Suprapubic skin (tissue), 4 donors: ENCODE data around the gene CHN2.

ENCODE experiments used
- POLR2A ChIP-seq, 2 donors: fragments of 450-650 bp; IDR thresholded peaks; one replicate each; pipeline ENCODE4 v1.6.1; 2017; ENCODE audit warnings: antibody characterized with exemption in 2 of 2, mild to moderate bottlenecking in 2 of 2, moderate library complexity in 2 of 2
- POLR2AphosphoS5 ChIP-seq, 3 donors: sonication (generic); formaldehyde crosslinking; IDR thresholded peaks; one replicate each; pipeline ENCODE4 v1.6.1; 2017; ENCODE audit warnings: antibody characterized with exemption in 3 of 3
- TF ChIP-seq, protein P1 (sequence below), 2 donors: fragments of 200-600 bp in 1 of 2; fragments of 450-650 bp in 1 of 2; sonication (generic) in 1 of 2; IDR thresholded peaks; one replicate each; pipeline ENCODE4 v1.5.1; 2016 to 2019; ENCODE audit warnings: antibody characterized with exemption in 2 of 2, mild to moderate bottlenecking in 1 of 2, moderate library complexity in 1 of 2

DNA sequence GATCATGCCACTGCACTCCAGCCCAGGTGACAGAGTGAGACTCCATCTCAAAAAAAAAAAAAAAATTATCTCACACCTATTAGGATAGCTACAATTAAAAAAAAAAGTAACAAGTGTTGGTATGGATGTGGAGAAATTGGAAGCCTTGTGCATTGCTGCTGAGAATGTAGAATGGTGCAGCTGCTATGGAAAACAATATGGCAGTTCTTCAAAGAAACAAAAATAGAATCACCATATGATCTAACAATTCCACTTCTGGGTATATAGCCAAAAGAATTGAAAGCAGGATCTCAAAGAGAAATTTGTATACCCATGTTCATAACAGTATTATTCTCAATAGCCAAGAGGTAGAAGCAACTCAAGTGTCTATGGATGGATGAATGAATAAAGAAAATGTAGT lies 225.4 kb downstream of the CHN2 start:
- no peak for TF ChIP-seq POLR2A (IDR thresholded peaks at IDR 0.05)
- TF ChIP-seq, protein P1, sequence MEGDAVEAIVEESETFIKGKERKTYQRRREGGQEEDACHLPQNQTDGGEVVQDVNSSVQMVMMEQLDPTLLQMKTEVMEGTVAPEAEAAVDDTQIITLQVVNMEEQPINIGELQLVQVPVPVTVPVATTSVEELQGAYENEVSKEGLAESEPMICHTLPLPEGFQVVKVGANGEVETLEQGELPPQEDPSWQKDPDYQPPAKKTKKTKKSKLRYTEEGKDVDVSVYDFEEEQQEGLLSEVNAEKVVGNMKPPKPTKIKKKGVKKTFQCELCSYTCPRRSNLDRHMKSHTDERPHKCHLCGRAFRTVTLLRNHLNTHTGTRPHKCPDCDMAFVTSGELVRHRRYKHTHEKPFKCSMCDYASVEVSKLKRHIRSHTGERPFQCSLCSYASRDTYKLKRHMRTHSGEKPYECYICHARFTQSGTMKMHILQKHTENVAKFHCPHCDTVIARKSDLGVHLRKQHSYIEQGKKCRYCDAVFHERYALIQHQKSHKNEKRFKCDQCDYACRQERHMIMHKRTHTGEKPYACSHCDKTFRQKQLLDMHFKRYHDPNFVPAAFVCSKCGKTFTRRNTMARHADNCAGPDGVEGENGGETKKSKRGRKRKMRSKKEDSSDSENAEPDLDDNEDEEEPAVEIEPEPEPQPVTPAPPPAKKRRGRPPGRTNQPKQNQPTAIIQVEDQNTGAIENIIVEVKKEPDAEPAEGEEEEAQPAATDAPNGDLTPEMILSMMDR (IDR thresholded peaks at IDR 0.05), result no peak
- TF ChIP-seq POLR2AphosphoS5 (IDR thresholded peaks at IDR 0.05), result no peak
